Measurements from ENCODE around the gene CYB561D1.

CYB561D1 gene

DNA sequence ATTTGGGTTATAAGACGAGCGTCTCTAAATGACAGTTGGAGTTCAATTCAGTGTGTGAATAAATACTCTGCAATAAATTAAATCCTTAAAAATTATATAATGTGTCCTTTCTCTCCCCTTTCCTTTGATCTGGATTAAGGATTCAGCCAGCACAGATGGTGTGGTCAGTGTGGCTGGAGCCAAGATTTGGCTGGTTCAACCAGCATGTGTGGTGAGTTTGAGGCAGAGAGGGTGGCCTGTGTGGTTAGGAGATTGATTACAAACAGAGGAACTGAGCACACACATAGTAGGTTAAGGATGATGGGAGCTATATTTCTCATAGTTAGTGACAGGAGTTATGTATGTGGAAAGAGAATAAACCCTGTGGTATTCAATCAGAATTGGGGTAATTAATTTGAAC is 29.8 kb downstream of the CYB561D1 start:
- Mint-ChIP-seq H3K27ac (no peak overlapping the region), H3K9me3 (no peaks in the 10 kb centered on the region), H3K4me3 (no peak overlapping the region), H3K27me3 (no peaks in the 10 kb centered on the region), H3K4me1 (ENCODE audit: low read depth) (no peaks in the 10 kb centered on the region), H3K36me3 (ENCODE audit: low read depth) (no peaks in the 10 kb centered on the region)
- no peak for DNase-seq

DNA sequence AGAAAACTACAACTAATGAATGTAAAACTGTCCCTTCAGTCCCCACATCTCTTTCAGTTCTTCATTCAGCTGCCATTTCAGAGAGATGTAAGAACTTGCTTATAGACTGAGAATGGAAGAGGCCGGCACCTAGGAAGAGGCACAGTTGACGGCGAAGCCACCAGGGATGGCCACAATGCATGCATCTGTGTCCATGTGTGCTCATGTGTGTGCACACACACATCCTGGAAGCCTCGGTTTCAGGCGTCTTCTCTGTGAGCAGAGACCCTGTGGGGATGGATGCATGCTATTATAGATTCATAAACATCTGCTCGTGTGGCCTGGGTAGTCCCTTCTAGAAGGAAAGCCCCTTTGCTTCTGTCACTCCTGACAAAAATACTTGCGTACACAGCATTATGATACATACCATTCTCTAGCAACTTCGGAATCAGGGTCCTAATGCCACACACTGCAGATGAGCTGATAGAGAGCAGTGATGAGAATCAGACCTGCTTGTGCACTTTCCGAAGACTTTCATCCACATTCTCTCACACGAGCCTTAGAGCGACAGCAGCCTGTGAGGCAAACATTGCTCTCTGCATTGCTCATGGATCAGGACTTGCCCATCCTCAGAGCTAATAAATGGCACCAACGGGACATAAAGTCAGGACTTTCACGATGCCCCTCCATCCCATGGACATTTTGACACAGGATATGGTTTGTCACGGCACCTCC is 33.4 kb downstream of the CYB561D1 start:
- Mint-ChIP-seq H3K9me3 (no peaks in the 10 kb centered on the region), H3K27me3 (no peaks in the 10 kb centered on the region), H3K36me3 (ENCODE audit: low read depth) (no peaks in the 10 kb centered on the region), H3K4me3 (no peak overlapping the region), H3K27ac (no peak overlapping the region), H3K4me1 (ENCODE audit: low read depth) (peaks cover 16% of the 10 kb centered on the region)
- no peak for DNase-seq

- no peak for DNase-seq
- Mint-ChIP-seq H3K4me1 (ENCODE audit: low read depth) (peaks cover 22% of the 10 kb centered on the region), H3K9me3 (no peaks in the 10 kb centered on the region), H3K36me3 (ENCODE audit: low read depth) (no peaks in the 10 kb centered on the region), H3K4me3 (no peak overlapping the region), H3K27me3 (no peaks in the 10 kb centered on the region), H3K27ac (no peak overlapping the region)
Observed at GRCh38 chr1:109527846-109528695, 34.2 kb downstream of the CYB561D1 start.

DNA sequence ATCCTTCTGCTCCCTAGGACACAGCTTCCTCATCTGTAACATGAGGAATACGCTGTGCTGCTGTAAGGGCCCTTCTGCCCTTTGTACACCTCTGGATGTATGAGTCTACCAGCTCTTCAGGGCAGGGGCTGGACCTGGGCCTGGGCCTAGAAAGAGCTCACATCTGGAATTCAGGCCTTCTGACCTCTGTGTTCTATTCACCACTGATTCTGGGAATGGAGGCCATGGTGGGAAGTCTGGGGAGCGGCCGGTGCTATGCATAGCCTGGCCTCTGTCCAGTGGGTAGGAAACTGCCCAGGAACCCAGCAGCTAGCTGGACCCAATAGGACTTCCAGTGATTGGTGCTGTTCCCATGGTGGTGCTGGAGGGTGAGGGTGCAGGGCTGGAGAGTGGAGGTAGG is 34.8 kb downstream of the CYB561D1 start:
- Mint-ChIP-seq H3K27ac (no peak overlapping the region), H3K27me3 (no peaks in the 10 kb centered on the region), H3K4me3 (no peak overlapping the region), H3K36me3 (ENCODE audit: low read depth) (no peaks in the 10 kb centered on the region), H3K9me3 (no peaks in the 10 kb centered on the region), H3K4me1 (ENCODE audit: low read depth) (peaks cover 22% of the 10 kb centered on the region)
- DNase-seq, result no peak

GRCh38 chr1:109529881-109530456 is 36.1 kb downstream of the CYB561D1 start:
- no peak for DNase-seq
- Mint-ChIP-seq H3K9me3 (no peaks in the 10 kb centered on the region), H3K4me1 (ENCODE audit: low read depth) (peaks cover 22% of the 10 kb centered on the region), H3K27ac (no peak overlapping the region), H3K36me3 (ENCODE audit: low read depth) (no peaks in the 10 kb centered on the region), H3K4me3 (no peak overlapping the region), H3K27me3 (no peaks in the 10 kb centered on the region)

DNA sequence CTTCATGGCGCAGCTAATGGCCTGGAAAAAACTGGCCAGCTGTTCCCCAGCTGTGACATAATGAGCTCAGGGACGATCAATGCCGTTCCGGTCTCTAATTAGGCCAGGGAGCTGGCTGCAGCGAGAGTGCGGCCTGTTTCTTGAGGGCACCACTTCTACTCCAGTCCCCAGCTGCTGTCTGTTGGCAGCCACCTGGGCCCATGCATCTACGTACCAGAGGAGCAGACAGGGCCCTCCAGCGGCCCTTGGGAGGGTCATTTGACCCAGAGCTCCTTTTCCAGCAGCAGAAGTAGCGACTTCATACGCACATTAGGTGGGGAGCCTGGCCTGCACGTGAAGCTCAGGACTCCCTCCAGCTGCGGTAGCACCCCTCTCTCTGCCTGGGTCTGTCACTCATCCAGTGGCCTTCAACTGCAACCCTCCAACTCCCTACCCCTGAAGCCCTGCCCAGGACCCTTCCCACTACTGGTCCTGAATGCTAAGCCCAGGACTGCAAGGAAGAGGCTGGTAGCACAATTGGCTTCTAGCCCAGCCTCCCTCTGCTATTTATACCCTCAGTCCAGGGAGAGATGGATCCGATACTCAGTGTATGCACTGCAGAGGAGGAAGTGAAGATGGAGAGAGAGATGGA is 36.7 kb downstream of the CYB561D1 start:
- no peak for DNase-seq
- Mint-ChIP-seq H3K27ac (no peak overlapping the region), H3K4me3 (no peak overlapping the region)

GRCh38 chr1:109531380-109531779 is 37.5 kb downstream of the CYB561D1 start:
- H3K4me3 Mint-ChIP-seq, result no peak overlapping the region
- no peaks in the 10 kb centered on the region for H3K36me3 Mint-ChIP-seq (ENCODE audit: low read depth)
- H3K27ac Mint-ChIP-seq, result peak overlapping the region; percentile 45
- peaks cover 22% of the 10 kb centered on the region for H3K4me1 Mint-ChIP-seq (ENCODE audit: low read depth)
- no peaks in the 10 kb centered on the region for H3K9me3 Mint-ChIP-seq
- no peak for DNase-seq
- no peaks in the 10 kb centered on the region for H3K27me3 Mint-ChIP-seq

More for the DNA sequence above, 36.7 kb downstream of the CYB561D1 start:
- no peaks in the 10 kb centered on the region for H3K36me3 Mint-ChIP-seq (ENCODE audit: low read depth)
- H3K9me3 Mint-ChIP-seq, result no peaks in the 10 kb centered on the region
- H3K4me1 Mint-ChIP-seq (ENCODE audit: low read depth), result peaks cover 22% of the 10 kb centered on the region
- H3K27me3 Mint-ChIP-seq, result no peaks in the 10 kb centered on the region

DNA sequence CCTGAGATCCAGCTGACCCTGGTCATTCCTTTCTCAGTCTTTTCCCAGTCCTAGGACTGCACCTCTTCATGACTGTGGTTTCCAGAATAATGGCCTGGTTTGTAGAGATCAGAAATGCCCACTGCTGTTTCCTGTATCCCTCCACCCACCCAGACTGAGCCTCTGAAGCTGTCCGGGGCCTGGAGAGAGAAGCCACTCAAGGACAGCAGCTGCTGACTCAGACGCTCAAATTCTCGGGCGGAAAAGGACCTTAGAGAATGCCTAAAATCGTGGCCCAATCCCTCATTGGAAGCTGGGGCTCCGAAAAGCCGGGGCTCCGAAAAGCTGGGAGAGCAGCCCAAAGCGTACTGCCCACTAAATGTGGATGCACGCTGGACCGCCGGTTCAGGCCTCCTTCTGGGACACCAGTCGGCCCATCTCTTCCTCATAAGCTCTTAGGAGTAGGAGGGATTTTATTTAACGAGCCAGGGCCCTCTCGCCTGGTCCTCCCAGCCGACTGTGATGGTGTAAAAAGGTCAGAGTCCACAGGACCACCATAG is 38.0 kb downstream of the CYB561D1 start:
- H3K36me3 Mint-ChIP-seq (ENCODE audit: low read depth), result no peaks in the 10 kb centered on the region
- DNase-seq, result no peak
- H3K4me1 Mint-ChIP-seq (ENCODE audit: low read depth), result peaks cover 22% of the 10 kb centered on the region
- peak overlapping the region; percentile 92 for H3K27ac Mint-ChIP-seq
- no peak overlapping the region for H3K4me3 Mint-ChIP-seq
- no peaks in the 10 kb centered on the region for H3K9me3 Mint-ChIP-seq
- H3K27me3 Mint-ChIP-seq, result no peaks in the 10 kb centered on the region

- DNase-seq, result peak; percentile 95
- Mint-ChIP-seq H3K27me3 (no peaks in the 10 kb centered on the region), H3K4me1 (ENCODE audit: low read depth) (peaks cover 22% of the 10 kb centered on the region)
Observed at GRCh38 chr1:109532365-109533136, 38.7 kb downstream of the CYB561D1 start.

DNA sequence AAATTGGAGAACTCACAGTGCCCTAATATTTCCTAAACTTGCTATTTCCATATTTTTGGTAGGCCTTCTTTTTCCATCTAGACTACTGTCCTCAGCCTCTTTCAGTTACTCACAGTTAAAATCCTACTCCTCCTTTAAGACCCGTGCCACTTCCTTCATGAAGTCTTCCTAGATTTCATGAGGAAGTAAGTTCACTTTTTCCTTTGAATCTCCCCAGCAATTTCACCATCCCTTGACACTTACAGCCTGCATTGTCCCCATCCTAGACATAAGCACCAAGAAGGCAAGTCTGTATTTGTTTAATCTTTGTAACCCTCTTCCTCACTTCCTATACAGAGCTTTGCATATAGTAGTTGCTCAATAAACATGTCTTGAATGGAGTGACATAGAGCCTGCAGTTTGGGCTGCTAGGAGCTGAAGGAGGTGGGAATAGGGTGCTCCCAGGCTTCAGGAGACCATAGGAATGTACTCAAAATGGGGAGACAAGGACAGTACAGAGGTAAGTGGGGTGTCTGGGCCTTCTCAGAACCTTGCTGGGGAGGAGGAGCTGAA is 40.5 kb downstream of the CYB561D1 start:
- DNase-seq, result no peak
- Mint-ChIP-seq H3K27me3 (no peaks in the 10 kb centered on the region), H3K27ac (no peak overlapping the region), H3K4me3 (no peak overlapping the region), H3K9me3 (no peaks in the 10 kb centered on the region), H3K36me3 (ENCODE audit: low read depth) (no peaks in the 10 kb centered on the region), H3K4me1 (ENCODE audit: low read depth) (peaks cover 22% of the 10 kb centered on the region)

More at GRCh38 chr1:109532365-109533136, 38.7 kb downstream of the CYB561D1 start:
- H3K9me3 Mint-ChIP-seq, result no peaks in the 10 kb centered on the region
- peak overlapping the region; percentile 92 for H3K27ac Mint-ChIP-seq
- no peaks in the 10 kb centered on the region for H3K36me3 Mint-ChIP-seq (ENCODE audit: low read depth)
- peak overlapping the region; percentile 65 for H3K4me3 Mint-ChIP-seq

GRCh38 chr1:109535481-109535880 is 41.6 kb downstream of the CYB561D1 start:
- Mint-ChIP-seq H3K36me3 (ENCODE audit: low read depth) (no peaks in the 10 kb centered on the region), H3K4me3 (no peak overlapping the region), H3K4me1 (ENCODE audit: low read depth) (peaks cover 22% of the 10 kb centered on the region), H3K27me3 (no peaks in the 10 kb centered on the region), H3K27ac (no peak overlapping the region), H3K9me3 (no peaks in the 10 kb centered on the region)
- no peak for DNase-seq

- Mint-ChIP-seq H3K36me3 (ENCODE audit: low read depth) (no peaks in the 10 kb centered on the region), H3K27ac (no peak overlapping the region), H3K4me1 (ENCODE audit: low read depth) (peaks cover 18% of the 10 kb centered on the region), H3K27me3 (no peaks in the 10 kb centered on the region), H3K4me3 (no peak overlapping the region), H3K9me3 (no peaks in the 10 kb centered on the region)
- no peak for DNase-seq
Observed at GRCh38 chr1:109535971-109536491, 42.1 kb downstream of the CYB561D1 start.

DNA sequence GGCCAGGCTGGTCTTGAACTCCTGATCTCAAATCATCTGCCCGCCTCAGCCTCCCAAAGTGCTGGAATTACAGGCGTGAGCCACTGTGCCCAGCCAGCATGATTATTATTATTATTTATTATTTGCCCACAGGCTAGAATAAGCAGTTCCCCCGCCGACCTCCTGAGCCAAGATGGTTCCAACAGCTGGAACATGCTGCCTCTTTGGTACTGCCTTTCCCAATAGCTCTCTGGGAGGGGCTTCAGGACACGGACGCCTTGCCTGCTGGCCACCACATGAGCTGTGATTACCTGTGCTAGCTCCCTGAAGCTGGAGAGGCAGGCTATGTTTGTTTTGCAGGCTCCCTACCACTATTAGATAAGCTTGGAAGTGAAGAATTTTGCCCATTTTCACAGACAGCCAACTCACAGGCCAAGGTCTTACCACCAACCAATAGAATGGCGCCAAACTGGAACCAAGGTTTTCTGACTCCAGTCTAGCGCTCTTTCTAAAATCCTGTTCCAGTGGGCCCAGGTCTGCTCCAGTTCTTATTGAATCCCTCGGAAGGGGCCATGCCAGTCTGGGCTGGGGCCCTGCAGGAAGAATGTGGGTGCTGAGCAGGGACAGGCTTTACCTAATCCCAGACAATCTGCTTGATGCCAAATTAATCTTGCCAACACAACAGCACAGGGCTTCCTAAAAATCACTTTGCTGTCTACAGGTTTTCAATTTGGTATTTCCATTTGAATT is 43.7 kb downstream of the CYB561D1 start:
- Mint-ChIP-seq H3K4me1 (ENCODE audit: low read depth) (peaks cover 3% of the 10 kb centered on the region), H3K4me3 (no peak overlapping the region), H3K9me3 (no peaks in the 10 kb centered on the region), H3K27ac (no peak overlapping the region), H3K27me3 (no peaks in the 10 kb centered on the region), H3K36me3 (ENCODE audit: low read depth) (no peaks in the 10 kb centered on the region)
- DNase-seq, result no peak

All from activated T-cell treated with anti-CD3 and anti-CD28 coated beads, Interleukin-2, amount 50 U/mL, for 24 hours (primary cell).